Stimulated activated CD8-positive, alpha-beta memory T cell treated with anti-CD3 and anti-CD28 coated beads, Interleukin-7, amount 100 ng/mL, for 4 hours (primary cell): ENCODE data around the gene FAM107B.
A peak's percentile ranks its signal among the peaks of the same experiment; 100 is the strongest.

Source experiments
- DNase-seq, 2 donors: peaks; one replicate each; pipeline ENCODE4 v3.0.0-alpha.2; 2020; ENCODE audit warnings: low read depth in 2 of 2

Gene FAM107B

GRCh38 chr10:14581553-14582321 is 193.0 kb downstream of the FAM107B start:
- no peak for DNase-seq

- no peak for DNase-seq
These were observed 193.9 kb downstream of the FAM107B start for GRCh38 chr10:14580671-14581332.

- no peak for DNase-seq
These were observed 195.3 kb downstream of the FAM107B start for GRCh38 chr10:14579405-14579804.

- DNase-seq = no peak
These were observed 196.4 kb downstream of the FAM107B start for GRCh38 chr10:14578060-14578952.

GRCh38 chr10:14574885-14575284 is 199.8 kb downstream of the FAM107B start:
- no peak for DNase-seq

GRCh38 chr10:14574291-14574690 is 200.4 kb downstream of the FAM107B start:
- no peak for DNase-seq

- DNase-seq = no peak
These were observed 200.9 kb downstream of the FAM107B start for GRCh38 chr10:14573666-14574261.

GRCh38 chr10:14572811-14573210 is 201.9 kb downstream of the FAM107B start:
- DNase-seq = no peak

GRCh38 chr10:14571866-14572507 is 202.7 kb downstream of the FAM107B start:
- DNase-seq = peak in 1 of 2 donors; percentile 44

- DNase-seq = no peak
These were observed 203.9 kb downstream of the FAM107B start for GRCh38 chr10:14570800-14571199.

GRCh38 chr10:14569274-14570060 is 205.2 kb downstream of the FAM107B start:
- no peak for DNase-seq

- DNase-seq = no peak
These were observed 207.3 kb downstream of the FAM107B start for GRCh38 chr10:14567421-14567820.

GRCh38 chr10:14566498-14566897 is 208.2 kb downstream of the FAM107B start:
- no peak for DNase-seq

- no peak for DNase-seq
These were observed 209.5 kb downstream of the FAM107B start for GRCh38 chr10:14565199-14565598.

- peak in 1 of 2 donors; percentile 35 for DNase-seq
These were observed 210.4 kb downstream of the FAM107B start for GRCh38 chr10:14564268-14564744.

- no peak for DNase-seq
These were observed 211.2 kb downstream of the FAM107B start for GRCh38 chr10:14563359-14563940.

GRCh38 chr10:14563076-14563336 is 211.7 kb downstream of the FAM107B start:
- no peak for DNase-seq

- no peak for DNase-seq
These were observed 212.2 kb downstream of the FAM107B start for GRCh38 chr10:14562218-14563075.
